ENCODE data around the gene TBC1D5. TPM values are rescaled to one million over a fixed set of nuclear protein-coding genes. Genes with fewer than 3 reads are reported as not detected.

The TBC1D5 gene
- total and polyA plus RNA-seq, 2 of the 4 experiments (the other 2 are of a cell fraction), result 16.4 to 57.0 TPM

DNA sequence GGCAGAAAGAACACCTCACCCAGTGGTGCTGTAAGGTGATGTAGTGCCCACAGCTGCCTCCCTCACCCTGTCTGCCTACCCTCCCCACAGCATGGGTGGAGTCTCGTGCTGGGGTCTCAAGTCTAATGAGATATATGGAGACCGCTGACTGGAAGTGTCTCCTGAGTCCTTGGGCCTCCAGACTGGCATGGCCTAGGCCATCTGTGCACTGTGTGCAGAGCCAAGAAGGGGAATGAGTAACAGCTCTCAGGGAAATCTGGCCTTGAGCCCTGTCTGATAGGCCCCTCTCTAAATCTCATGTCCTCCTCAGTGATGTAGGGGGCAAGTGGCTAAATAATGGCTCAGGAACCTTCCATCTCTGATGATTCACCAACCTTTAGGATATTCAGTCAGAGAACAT, 580.3 kb downstream of the TBC1D5 start (continued):
- TF ChIP-seq RFX5 (IDR thresholded peaks at IDR 0.05; ENCODE audit: low read depth, low read length), result no peak

DNA sequence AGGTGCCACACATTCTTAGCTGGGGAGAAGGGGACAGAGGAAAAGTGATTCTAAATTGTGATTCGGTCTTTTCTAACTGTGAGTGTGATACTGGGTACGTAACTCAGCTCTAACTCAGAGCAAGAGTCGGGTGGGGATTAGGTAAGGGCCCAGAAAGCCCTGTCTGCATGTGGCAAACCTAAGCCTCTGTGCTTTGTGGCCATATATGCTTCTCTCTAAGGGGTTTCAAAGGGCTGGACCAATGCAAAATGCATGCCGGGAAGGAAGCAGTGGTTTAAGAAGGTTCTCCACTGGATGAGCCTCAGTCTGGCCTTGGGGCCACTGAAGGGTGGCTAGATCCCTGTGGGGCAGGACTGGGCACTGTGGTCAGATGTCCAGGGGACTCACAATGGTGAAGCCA, 581.8 kb downstream of the TBC1D5 start:
- H4K8ac ChIP-seq (ENCODE audit: low read depth in 2 of 2, low read length in 2 of 2), result no peak overlapping the region
- H3K79me1 ChIP-seq (ENCODE audit: low read depth in 1 of 2, low read length in 2 of 2), result no peaks in the 10 kb centered on the region
- H3K56ac ChIP-seq (ENCODE audit: extremely low read depth, insufficient read depth, low read length), result no peak overlapping the region
- no peaks in the 10 kb centered on the region for H3K9me3 ChIP-seq (ENCODE audit: control insufficient read depth, insufficient read depth, low read length)
- no peak overlapping the region for H2BK120ac ChIP-seq (ENCODE audit: low read depth, low read length)
- dilution Hi-C loops (cut with HindIII; ENCODE audit: low sequenced_read_pairs, unreplicated experiment) (no loop called here), intact Hi-C loops (cut with micrococcal nuclease) (no loop called here), in situ Hi-C loops (cut with MboI; ENCODE audit: low sequenced_read_pairs) (no loop called here)
- no peak overlapping the region for H2AFZ ChIP-seq (replicated peaks; ENCODE audit: low read length, poor library complexity)
- no peak overlapping the region for H3K4me3 ChIP-seq (ENCODE audit: insufficient read depth, low read depth, low read length)
- no peak overlapping the region for H4K5ac ChIP-seq (ENCODE audit: low read depth, low read length)
- H3K18ac ChIP-seq (ENCODE audit: low read depth, low read length), result no peak overlapping the region
- TF ChIP-seq NFE2L2 (IDR thresholded peaks at IDR 0.05; ENCODE audit: low read depth, low read length), result no peak
- TF ChIP-seq SMC3 (IDR thresholded peaks at IDR 0.05; ENCODE audit: low read depth, low read length), result no peak
- TF ChIP-seq RCOR1 (IDR thresholded peaks at IDR 0.05; ENCODE audit: insufficient replicate concordance, low read length), result no peak
- no peak for TF ChIP-seq ELK1 (IDR thresholded peaks at IDR 0.05; ENCODE audit: borderline replicate concordance, low read depth, low read length)
- TF ChIP-seq CHD1 (IDR thresholded peaks at IDR 0.05; ENCODE audit: low read depth, low read length), result no peak
- no peak for TF ChIP-seq BHLHE40 (IDR thresholded peaks at IDR 0.05; ENCODE audit: low read depth, low read length)
- no peak for TF ChIP-seq CTCF (conservative IDR thresholded peaks at IDR 0.05; ENCODE audit: low read depth, low read length)
- no peak for TF ChIP-seq CEBPB (IDR thresholded peaks at IDR 0.05; ENCODE audit: low read depth, low read length)
- no peak for TF ChIP-seq FOS (IDR thresholded peaks at IDR 0.05; ENCODE audit: low read depth, low read length)
- no peak for TF ChIP-seq MAFK (IDR thresholded peaks at IDR 0.05; ENCODE audit: low read depth, low read length)
- no peak for TF ChIP-seq RFX5 (IDR thresholded peaks at IDR 0.05; ENCODE audit: low read depth, low read length)
- TF ChIP-seq, protein P1, sequence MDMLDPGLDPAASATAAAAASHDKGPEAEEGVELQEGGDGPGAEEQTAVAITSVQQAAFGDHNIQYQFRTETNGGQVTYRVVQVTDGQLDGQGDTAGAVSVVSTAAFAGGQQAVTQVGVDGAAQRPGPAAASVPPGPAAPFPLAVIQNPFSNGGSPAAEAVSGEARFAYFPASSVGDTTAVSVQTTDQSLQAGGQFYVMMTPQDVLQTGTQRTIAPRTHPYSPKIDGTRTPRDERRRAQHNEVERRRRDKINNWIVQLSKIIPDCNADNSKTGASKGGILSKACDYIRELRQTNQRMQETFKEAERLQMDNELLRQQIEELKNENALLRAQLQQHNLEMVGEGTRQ (IDR thresholded peaks at IDR 0.05; ENCODE audit: low read depth, low read length), result no peak
- BruUV-seq (replicated peaks), result no TSS peak
- WGBS, 2 experiments (ENCODE audit: extremely low coverage in 2 of 2, insufficient read length in 1 of 2), result 83% methylated on average over 1 of the region's 4 CpGs; no CpG with 5 or more reads in 1 of the 2 experiments
- peaks cover 4% of the 10 kb centered on the region for H3K36me3 ChIP-seq (ENCODE audit: control insufficient read depth, insufficient read depth, low read length)
- H3K9ac ChIP-seq (ENCODE audit: low read depth, low read length), result no peak overlapping the region
- H4K20me1 ChIP-seq (ENCODE audit: insufficient read depth, low read length), result 0 out of 2 replicates have a peak, but pooled peaks cover 2% of the 10 kb centered on the region
- no peak overlapping the region for H2AK5ac ChIP-seq (ENCODE audit: low read depth, low read length)
- H3K4ac ChIP-seq (ENCODE audit: low read depth, low read length), result no peak overlapping the region
- ChIA-PET CTCF (no interaction called here), POLR2A (ENCODE audit: unreplicated experiment) (no interaction called here)
- H2BK20ac ChIP-seq (ENCODE audit: low read depth, low read length), result no peak overlapping the region
- 0 out of 2 replicates have a peak, but pooled peaks cover 5% of the 10 kb centered on the region for H3K4me1 ChIP-seq (ENCODE audit: control insufficient read depth, insufficient read depth, low read length)
- no peak overlapping the region for H2BK15ac ChIP-seq (ENCODE audit: low read depth, low read length)
- no peak overlapping the region for H3K4me2 ChIP-seq (ENCODE audit: low read depth, low read length)
- no peak overlapping the region for H3K27ac ChIP-seq (ENCODE audit: insufficient read depth, low read length)
- no peak for DNase-seq
- peaks cover 10% of the 10 kb centered on the region for H3K9me1 ChIP-seq (ENCODE audit: insufficient read depth, low read length)
- H3K14ac ChIP-seq (replicated peaks; ENCODE audit: low read depth, low read length), result no peak overlapping the region
- no peak overlapping the region for H2BK5ac ChIP-seq (ENCODE audit: low read depth, low read length, poor library complexity, severe bottlenecking)
- no peak overlapping the region for H4K91ac ChIP-seq (ENCODE audit: insufficient read depth, low read depth, low read length)
- no peak for ATAC-seq (ENCODE audit: low read depth)
- no peak overlapping the region for H2AK9ac ChIP-seq (replicated peaks; ENCODE audit: low read depth, low read length, poor library complexity)
- no peak overlapping the region for H3K23ac ChIP-seq (ENCODE audit: low read depth, low read length)
- no peaks in the 10 kb centered on the region for H3K27me3 ChIP-seq (ENCODE audit: control insufficient read depth, insufficient read depth, low read length)

Measured in IMR-90 (cell line).